Tibial nerve (tissue), 3 donors: ENCODE data around the gene TMEM138.

Experiments
- CTCF ChIP-seq, 5 experiments: fragments of 200-600 bp in 3 of 5; fragments of 450-650 bp in 2 of 5; sonication (generic) in 3 of 5; IDR thresholded peaks; one replicate each; pipeline ENCODE4 v1.5.1; 2016 to 2019; ENCODE audit warnings: antibody characterized with exemption in 5 of 5, mild to moderate bottlenecking in 3 of 5, moderate library complexity in 2 of 5
- POLR2A ChIP-seq, 2 donors: fragments of 450-650 bp; IDR thresholded peaks; one replicate each; pipeline ENCODE4 v1.6.1; 2017; ENCODE audit warnings: antibody characterized with exemption in 2 of 2, mild to moderate bottlenecking in 2 of 2, moderate library complexity in 2 of 2

- no peak for TF ChIP-seq CTCF (IDR thresholded peaks at IDR 0.05)
- no peak for TF ChIP-seq POLR2A (IDR thresholded peaks at IDR 0.05)
These were observed 16.0 kb upstream of the TMEM138 start for GRCh38 chr11:61345954-61346843.
